ENCODE data around the gene TMEM182.

Gene TMEM182

DNA sequence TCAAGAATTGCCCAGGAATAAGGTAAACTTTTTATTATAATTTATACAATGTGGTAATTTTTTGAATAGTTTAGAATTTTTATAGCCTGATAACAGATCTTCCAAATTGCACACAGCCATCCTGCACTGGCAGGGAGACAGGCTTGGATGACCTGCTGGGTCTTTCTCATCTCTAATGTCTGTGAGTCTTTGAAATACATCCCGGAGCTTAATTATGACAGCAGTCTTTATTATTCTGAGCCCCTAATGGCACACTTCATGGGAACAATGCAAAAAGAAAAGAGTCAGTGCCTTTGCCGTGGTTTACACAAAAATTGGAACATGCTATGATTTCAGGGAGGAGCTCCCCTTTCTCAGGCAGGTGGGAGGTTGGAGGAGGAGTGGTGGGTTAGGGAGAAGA, 71.0 kb downstream of the TMEM182 start:
- no peak overlapping the region for H3K4me3 ChIP-seq (ENCODE audit: control insufficient read depth, low read depth, low read length)
- TF ChIP-seq, protein P1, sequence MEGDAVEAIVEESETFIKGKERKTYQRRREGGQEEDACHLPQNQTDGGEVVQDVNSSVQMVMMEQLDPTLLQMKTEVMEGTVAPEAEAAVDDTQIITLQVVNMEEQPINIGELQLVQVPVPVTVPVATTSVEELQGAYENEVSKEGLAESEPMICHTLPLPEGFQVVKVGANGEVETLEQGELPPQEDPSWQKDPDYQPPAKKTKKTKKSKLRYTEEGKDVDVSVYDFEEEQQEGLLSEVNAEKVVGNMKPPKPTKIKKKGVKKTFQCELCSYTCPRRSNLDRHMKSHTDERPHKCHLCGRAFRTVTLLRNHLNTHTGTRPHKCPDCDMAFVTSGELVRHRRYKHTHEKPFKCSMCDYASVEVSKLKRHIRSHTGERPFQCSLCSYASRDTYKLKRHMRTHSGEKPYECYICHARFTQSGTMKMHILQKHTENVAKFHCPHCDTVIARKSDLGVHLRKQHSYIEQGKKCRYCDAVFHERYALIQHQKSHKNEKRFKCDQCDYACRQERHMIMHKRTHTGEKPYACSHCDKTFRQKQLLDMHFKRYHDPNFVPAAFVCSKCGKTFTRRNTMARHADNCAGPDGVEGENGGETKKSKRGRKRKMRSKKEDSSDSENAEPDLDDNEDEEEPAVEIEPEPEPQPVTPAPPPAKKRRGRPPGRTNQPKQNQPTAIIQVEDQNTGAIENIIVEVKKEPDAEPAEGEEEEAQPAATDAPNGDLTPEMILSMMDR (IDR thresholded peaks at IDR 0.05; ENCODE audit: control insufficient read depth, insufficient read depth, low read depth, low read length, missing control alignments): no peak

DNA sequence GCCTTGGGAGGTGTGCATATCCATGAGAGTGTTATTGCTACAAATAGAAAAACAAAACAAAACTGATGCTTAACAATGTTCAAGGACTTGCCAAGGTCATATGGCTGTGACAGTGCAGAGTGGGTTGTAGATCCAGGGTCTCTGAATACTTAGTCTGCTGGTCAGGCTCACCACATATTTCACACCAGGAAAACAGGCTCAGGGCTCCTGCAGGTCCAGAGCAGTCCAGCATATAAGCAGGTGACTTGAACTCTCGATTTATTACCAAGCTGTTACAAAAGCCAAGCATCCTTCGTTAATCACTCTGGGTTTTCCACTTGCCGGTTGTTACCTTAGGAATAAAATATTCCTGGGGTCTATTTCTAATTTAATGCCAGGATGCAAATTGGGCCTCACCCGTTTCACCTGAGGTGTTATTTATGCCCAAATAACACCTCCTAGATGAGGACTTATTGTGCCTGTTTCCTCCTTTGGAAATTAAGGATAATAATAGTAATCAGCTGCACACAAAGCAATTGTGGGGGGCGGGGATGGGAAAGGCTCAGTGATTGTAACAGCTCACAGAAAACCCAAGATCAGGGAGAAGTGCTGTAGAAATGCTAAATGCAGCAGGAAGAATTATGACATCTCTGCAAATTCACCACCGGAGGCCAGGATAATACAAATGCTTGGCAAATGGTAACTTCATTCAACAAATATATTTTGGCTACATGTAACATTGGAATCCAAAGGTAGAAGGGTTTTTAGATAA, 72.9 kb downstream of the TMEM182 start:
- no peak for DNase-seq (ENCODE audit: low read depth)
- TF ChIP-seq, protein P1 (IDR thresholded peaks at IDR 0.05; ENCODE audit: control insufficient read depth, insufficient read depth, low read depth, low read length, missing control alignments): no peak
- no peak overlapping the region for H3K4me3 ChIP-seq (ENCODE audit: control insufficient read depth, low read depth, low read length)

More for the DNA sequence above, 71.0 kb downstream of the TMEM182 start:
- DNase-seq (ENCODE audit: low read depth): no peak

DNA sequence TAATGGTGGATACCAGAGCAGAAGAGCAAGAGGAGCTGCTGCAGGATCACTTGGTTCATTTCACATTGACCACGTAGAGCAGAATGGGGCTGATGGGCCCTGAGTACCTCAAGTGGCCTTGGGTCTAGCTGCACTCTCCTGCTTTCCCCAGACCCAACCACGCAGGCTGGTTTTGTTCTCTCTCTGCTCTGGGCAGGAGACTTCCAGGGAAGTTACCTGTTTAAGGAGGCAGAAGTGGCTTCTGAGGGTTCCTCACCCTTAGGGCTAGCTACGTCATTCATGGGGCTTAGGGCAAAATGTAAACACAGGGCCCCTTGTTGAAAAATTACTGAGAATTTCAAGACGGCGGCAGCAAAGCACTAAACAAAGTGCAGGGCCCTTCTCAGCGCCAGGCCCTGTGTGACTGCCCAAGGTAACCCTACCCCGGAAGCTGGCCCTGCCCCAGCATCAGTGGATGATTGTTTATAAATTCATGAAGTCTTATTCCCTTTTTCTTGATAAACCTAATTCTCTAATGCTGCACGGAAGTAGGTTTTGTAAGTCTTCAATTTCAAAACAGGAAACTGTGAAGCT, 75.9 kb downstream of the TMEM182 start:
- TF ChIP-seq, protein P1 (IDR thresholded peaks at IDR 0.05; ENCODE audit: control insufficient read depth, insufficient read depth, low read depth, low read length, missing control alignments): no peak
- DNase-seq (ENCODE audit: low read depth): no peak
- no peak overlapping the region for H3K4me3 ChIP-seq (ENCODE audit: control insufficient read depth, low read depth, low read length)

GRCh38 chr2:102839668-102840388, 78.0 kb downstream of the TMEM182 start:
- TF ChIP-seq, protein P1 (IDR thresholded peaks at IDR 0.05; ENCODE audit: control insufficient read depth, insufficient read depth, low read depth, low read length, missing control alignments): peak; percentile 72
- no peak for DNase-seq (ENCODE audit: low read depth)
- no peak overlapping the region for H3K4me3 ChIP-seq (ENCODE audit: control insufficient read depth, low read depth, low read length)

- TF ChIP-seq, protein P1 (IDR thresholded peaks at IDR 0.05; ENCODE audit: control insufficient read depth, insufficient read depth, low read depth, low read length, missing control alignments): peak; percentile 61
- no peak for DNase-seq (ENCODE audit: low read depth)
- no peak overlapping the region for H3K4me3 ChIP-seq (ENCODE audit: control insufficient read depth, low read depth, low read length)
Measured at GRCh38 chr2:102841107-102841840, 79.4 kb downstream of the TMEM182 start.

GRCh38 chr2:102843764-102844443, 82.1 kb downstream of the TMEM182 start:
- DNase-seq (ENCODE audit: low read depth): no peak
- TF ChIP-seq, protein P1 (IDR thresholded peaks at IDR 0.05; ENCODE audit: control insufficient read depth, insufficient read depth, low read depth, low read length, missing control alignments): no peak
- H3K4me3 ChIP-seq (ENCODE audit: control insufficient read depth, low read depth, low read length): no peak overlapping the region

Data from AG09309 (cell line).